GM12865 (cell line): ENCODE data around the gene MAP2K3.

Source experiments
- DNase-seq: peaks from one replicate; pipeline ENCODE4 v3.0.0; 2010; ENCODE audit warnings: low read depth
- H3K4me3 ChIP-seq: 2 replicates; pipeline ENCODE4 v1.5.1; 2011; ENCODE audit warnings: mild to moderate bottlenecking, low read depth, low read length, control low read depth
- TF ChIP-seq, protein P1 (sequence below): IDR thresholded peaks from 2 replicates; pipeline ENCODE4 v1.5.1; 2011; ENCODE audit warnings: low read length, control low read depth, low read depth, inconsistent platforms; ENCODE audit not compliant: insufficient read depth; ENCODE audit errors: missing control alignments

MAP2K3 gene

DNA sequence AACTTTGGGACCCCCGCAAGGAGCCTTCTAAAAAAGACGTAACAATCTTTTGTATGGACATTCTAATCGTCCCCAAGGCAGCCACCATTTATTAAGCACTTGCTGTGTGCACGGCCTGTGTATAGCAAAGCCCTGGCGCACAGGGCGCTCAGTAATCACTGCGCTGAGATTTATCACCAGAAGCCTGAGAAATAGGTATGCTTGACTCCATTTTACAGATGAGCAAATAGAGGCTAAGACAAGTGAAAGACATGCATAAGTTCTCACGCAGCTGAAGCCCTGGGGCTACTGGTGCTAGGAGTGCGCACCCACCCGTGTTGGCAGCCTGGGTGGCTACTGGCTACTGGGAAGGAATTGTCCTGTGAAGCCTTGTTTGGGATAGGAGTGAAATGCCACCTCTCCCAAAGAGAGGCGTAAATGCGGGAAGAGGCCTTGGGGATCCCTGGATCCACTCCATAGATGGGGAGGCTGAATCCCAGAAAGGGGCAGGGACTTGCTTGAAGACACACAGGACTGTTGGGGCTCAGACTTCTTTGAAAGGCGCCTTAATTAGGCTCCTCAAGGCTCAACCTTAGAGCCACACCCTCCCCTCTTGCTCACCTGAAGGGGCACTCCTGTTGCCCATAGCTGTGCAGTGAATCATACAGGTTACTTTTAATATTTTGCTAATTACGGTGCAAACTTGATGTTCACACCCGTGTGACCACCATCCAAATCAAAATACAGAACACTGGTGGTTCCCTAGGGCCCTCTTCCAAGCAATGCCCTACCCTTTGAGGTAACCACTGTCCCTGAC, 30.7 kb upstream of the MAP2K3 start:
- H3K4me3 ChIP-seq: peak overlapping the region; percentile 66
- no peak for DNase-seq

GRCh38 chr17:21258593-21258992, 25.9 kb upstream of the MAP2K3 start:
- TF ChIP-seq, protein P1, sequence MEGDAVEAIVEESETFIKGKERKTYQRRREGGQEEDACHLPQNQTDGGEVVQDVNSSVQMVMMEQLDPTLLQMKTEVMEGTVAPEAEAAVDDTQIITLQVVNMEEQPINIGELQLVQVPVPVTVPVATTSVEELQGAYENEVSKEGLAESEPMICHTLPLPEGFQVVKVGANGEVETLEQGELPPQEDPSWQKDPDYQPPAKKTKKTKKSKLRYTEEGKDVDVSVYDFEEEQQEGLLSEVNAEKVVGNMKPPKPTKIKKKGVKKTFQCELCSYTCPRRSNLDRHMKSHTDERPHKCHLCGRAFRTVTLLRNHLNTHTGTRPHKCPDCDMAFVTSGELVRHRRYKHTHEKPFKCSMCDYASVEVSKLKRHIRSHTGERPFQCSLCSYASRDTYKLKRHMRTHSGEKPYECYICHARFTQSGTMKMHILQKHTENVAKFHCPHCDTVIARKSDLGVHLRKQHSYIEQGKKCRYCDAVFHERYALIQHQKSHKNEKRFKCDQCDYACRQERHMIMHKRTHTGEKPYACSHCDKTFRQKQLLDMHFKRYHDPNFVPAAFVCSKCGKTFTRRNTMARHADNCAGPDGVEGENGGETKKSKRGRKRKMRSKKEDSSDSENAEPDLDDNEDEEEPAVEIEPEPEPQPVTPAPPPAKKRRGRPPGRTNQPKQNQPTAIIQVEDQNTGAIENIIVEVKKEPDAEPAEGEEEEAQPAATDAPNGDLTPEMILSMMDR: no peak
- H3K4me3 ChIP-seq: no peak overlapping the region
- no peak for DNase-seq

More for the DNA sequence above, 30.7 kb upstream of the MAP2K3 start:
- TF ChIP-seq, protein P1: no peak

DNA sequence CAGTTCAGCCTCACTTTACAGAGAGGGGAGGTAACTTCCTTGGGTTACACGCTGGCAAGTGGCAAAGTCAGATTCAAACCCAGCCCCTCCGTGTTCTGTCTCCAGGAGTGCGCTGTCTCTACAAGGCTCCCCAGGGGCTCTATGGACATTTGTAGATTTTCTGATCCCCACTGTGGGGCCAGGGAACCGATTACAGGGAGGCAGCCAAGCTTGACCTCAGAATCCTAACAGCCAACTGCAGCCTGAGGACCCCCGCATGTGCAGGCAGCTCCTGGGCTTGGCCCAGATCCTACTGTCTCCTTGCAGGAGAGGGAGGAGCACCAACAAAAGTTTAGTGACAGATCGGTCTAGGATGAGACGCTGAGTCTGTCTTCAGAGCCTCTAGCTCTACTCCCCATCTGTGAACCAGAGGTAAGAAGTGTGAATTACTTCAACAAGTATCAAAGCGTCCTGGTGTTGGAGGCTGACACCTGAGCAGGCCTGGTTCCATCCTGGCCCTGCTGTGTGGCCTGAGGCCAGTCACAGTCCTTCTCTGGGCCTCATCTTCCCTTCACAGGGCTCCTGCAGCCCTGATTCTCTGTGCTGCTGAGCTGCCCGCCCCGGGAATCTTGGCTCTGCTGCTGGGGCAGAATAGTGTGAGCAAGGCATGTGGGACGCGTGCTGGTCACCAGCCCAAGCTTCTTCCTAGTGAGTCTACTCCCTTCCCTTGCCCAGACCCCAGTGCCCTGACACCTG, 22.1 kb upstream of the MAP2K3 start:
- DNase-seq: no peak
- TF ChIP-seq, protein P1: no peak
- no peak overlapping the region for H3K4me3 ChIP-seq

DNA sequence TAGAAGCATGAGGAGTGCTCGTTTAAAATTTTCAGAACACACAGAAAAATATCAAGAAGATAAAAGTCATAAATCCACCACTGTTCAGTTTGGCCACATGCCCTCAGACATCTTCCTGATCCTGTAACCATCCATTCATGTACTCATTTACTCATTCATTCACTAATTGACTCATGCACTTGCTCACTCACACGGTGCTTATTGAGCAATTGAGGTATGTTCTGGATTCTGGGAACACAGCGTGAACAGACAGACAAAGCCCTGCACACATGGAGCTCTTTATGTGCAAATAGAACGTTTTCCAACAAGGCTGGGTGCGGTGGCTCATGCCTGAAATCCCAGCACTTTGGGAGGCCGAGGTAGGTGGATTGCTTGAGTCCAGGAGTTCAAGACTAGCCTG, 21.1 kb upstream of the MAP2K3 start:
- no peak overlapping the region for H3K4me3 ChIP-seq
- TF ChIP-seq, protein P1: no peak
- DNase-seq: no peak

DNA sequence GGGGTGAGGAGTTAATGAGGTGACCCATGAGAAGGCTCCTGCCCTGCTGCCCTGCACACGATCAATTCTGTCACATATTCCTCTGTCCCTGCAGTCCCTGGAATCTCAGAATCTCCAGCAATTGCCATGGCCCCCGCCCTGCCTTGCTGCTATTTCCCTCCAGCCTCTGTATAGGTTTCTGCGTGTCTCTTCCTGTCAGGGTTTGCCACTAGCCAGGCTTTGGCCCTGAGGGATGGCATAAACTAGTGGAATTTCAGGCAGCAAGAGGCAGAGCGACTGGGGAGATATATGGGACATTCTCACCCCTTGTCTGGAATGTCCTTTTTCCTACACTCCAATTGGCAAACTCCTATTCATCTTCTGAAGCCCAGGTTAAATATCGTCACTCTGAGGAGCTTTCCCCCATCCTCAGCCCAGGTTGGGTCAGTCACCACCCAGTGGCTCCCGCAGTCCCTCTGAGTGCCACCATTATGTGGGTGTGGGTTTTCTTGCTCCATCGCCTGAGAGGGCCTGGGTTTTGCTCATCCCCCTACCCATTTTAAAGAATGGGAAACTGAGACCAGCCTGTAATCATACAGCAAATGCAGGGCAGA, 15.8 kb upstream of the MAP2K3 start:
- TF ChIP-seq, protein P1: no peak
- no peak overlapping the region for H3K4me3 ChIP-seq
- no peak for DNase-seq

DNA sequence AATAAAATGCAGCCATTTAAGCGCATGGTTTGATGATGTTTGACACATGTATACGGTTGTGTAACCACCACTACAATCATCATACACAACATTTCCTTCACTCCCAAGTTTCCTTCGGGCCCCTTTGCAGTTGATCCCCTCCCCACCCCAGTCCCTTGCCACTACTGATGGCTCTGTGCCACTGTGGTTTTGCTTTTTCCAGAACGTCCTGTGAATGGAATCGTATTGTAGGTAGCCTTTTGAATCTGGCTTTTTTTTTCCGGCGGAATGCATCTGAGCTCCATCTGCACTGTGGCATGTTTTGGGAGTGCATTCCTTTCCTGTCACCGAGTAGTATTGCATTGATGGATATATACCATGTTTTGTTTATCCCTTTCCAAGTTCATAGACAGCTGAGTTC, 15.1 kb upstream of the MAP2K3 start:
- H3K4me3 ChIP-seq: no peak overlapping the region
- no peak for DNase-seq
- TF ChIP-seq, protein P1: no peak
